GM12878 (cell line): Measurements from ENCODE around the gene NSG2. TPM values are rescaled to one million over a fixed set of nuclear protein-coding genes. Genes with fewer than 3 reads are reported as not detected.

ENCODE experiments used
- ATAC-seq: fragments of 200-7000 bp; cut with Tn5 transposase; 3 replicates; pipeline ENCODE4 v1.9.1; 2020; ENCODE audit warnings: mild to moderate bottlenecking, moderate library complexity
- BruUV-seq: library from RNA; stranded (reverse); fragments of 400-500 nt; replicated peaks from 2 replicates; lab custom pipeline; 2021; lab: Mats Ljungman, UMichigan
- CTCF ChIA-PET: fragments of 300-600 bp; sonication (Branson Sonifier 250); formaldehyde crosslinking; extraction: SDS; loops from one replicate; lab custom pipeline; 2021; ENCODE audit warnings: inconsistent platforms; lab: Yijun Ruan, JAX
- POLR2A ChIA-PET: fragments of 350-600 bp; formaldehyde crosslinking; extraction: SDS; loops from one replicate; lab custom pipeline; 2021; ENCODE audit warnings: inconsistent platforms; lab: Charles Lee
- RAD21 ChIA-PET: fragments of 300-600 bp; sonication (Branson Sonifier 250); formaldehyde crosslinking; loops from one replicate; lab custom pipeline; 2023; ENCODE audit warnings: antibody characterized with exemption; ENCODE audit not compliant: unreplicated experiment; lab: Charles Lee
- SMC1A ChIA-PET: fragments of 300-600 bp; sonication (Branson Sonifier 250); formaldehyde crosslinking; loops from one replicate; lab custom pipeline; 2023; ENCODE audit not compliant: unreplicated experiment, uncharacterized antibody; lab: Charles Lee
- DNase-seq: peaks from one replicate; pipeline ENCODE4 v3.0.0-alpha.2; 2011; ENCODE audit warnings: low read depth, low spot score
- FAIRE-seq: peaks from 3 replicates; lab custom pipeline; 2011; peaks lifted over from hg19 to GRCh38; lab: Jason Lieb, UNC
- H2AFZ ChIP-seq: 2 replicates; pipeline ENCODE4 v1.6.0; 2011; ENCODE audit warnings: low read depth, low read length, control low read depth; ENCODE audit not compliant: control insufficient read depth
- H3K27ac ChIP-seq: 2 replicates; pipeline ENCODE4 v1.5.1; 2011; ENCODE audit warnings: control low read depth; ENCODE audit not compliant: control insufficient read depth, insufficient read depth
- H3K27me3 ChIP-seq, 2 experiments: replicated peaks in 1 of 2; 2 replicates each; pipeline versions ENCODE4 v1.6.0 to v1.6.1; 2011; ENCODE audit warnings: low read length in 1 of 2; ENCODE audit not compliant: control insufficient read depth in 2 of 2, insufficient read depth in 2 of 2
- H3K36me3 ChIP-seq, 2 experiments: 2 replicates each; pipeline ENCODE4 v1.5.1; 2011; ENCODE audit warnings: low read length in 1 of 2; ENCODE audit not compliant: control insufficient read depth in 2 of 2, insufficient read depth in 2 of 2
- H3K4me1 ChIP-seq: 2 replicates; pipeline ENCODE4 v1.6.1; 2011; ENCODE audit warnings: mild to moderate bottlenecking, low read length, moderate library complexity, mixed read lengths; ENCODE audit not compliant: control insufficient read depth, insufficient read depth
- H3K4me2 ChIP-seq: 2 replicates; pipeline ENCODE4 v1.6.0; 2011; ENCODE audit warnings: control low read depth; ENCODE audit not compliant: control insufficient read depth, insufficient read depth
- H3K4me3 ChIP-seq: fragments of 200-600 bp; sonication (generic); 2 replicates; pipeline ENCODE4 v1.5.1; 2016
- H3K79me2 ChIP-seq: 2 replicates; pipeline ENCODE4 v1.6.0; 2011; ENCODE audit warnings: low read length; ENCODE audit not compliant: control insufficient read depth, insufficient read depth
- H3K9ac ChIP-seq: 2 replicates; pipeline ENCODE4 v1.8.0; 2011; ENCODE audit warnings: low read length, control low read depth, mixed read lengths; ENCODE audit not compliant: control insufficient read depth, insufficient read depth
- H3K9me3 ChIP-seq: replicated peaks from 3 replicates; pipeline ENCODE4 v1.5.1; 2011; ENCODE audit warnings: mild to moderate bottlenecking, low read length; ENCODE audit not compliant: control insufficient read depth, insufficient read depth
- H4K20me1 ChIP-seq: 2 replicates; pipeline ENCODE4 v1.6.0; 2011; ENCODE audit not compliant: control insufficient read depth, insufficient read depth
- IKZF1 ChIP-seq: fragments of 450-650 bp; conservative IDR thresholded peaks from 2 replicates; pipeline ENCODE4 v1.6.1; 2017; ENCODE audit warnings: antibody characterized with exemption, mild to moderate bottlenecking
- MEF2B ChIP-seq: fragments of 450-650 bp; IDR thresholded peaks from 2 replicates; pipeline ENCODE4 v1.6.1; 2018; ENCODE audit warnings: mild to moderate bottlenecking, moderate library complexity; ENCODE audit not compliant: partially characterized antibody, poor library complexity, severe bottlenecking
- POLR2A ChIP-seq: IDR thresholded peaks from 2 replicates; pipeline ENCODE4 v1.6.1; 2011; ENCODE audit warnings: low read depth, mild to moderate bottlenecking, low read length
- RCOR1 ChIP-seq: conservative IDR thresholded peaks from 2 replicates; pipeline ENCODE4 v1.6.1; 2012; ENCODE audit warnings: low read depth, low read length, improper control_type of control experiment
- RELA ChIP-seq: fragments of 450-650 bp; IDR thresholded peaks from 2 replicates; pipeline ENCODE4 v1.8.0; 2014; ENCODE audit warnings: borderline replicate concordance; ENCODE audit not compliant: partially characterized antibody
- RFX5 ChIP-seq: IDR thresholded peaks from 2 replicates; pipeline ENCODE4 v1.6.1; 2011; ENCODE audit warnings: low read depth, low read length, improper control_type of control experiment
- RUNX3 ChIP-seq: IDR thresholded peaks from 2 replicates; pipeline ENCODE4 v1.6.1; 2012; ENCODE audit warnings: low read length, inconsistent platforms
- SMARCA5 ChIP-seq: fragments of 450-650 bp; IDR thresholded peaks from 2 replicates; pipeline ENCODE4 v1.6.1; 2017; ENCODE audit warnings: mild to moderate bottlenecking
- SMC3 ChIP-seq: IDR thresholded peaks from 2 replicates; pipeline ENCODE4 v1.6.1; 2011; ENCODE audit warnings: low read length, improper control_type of control experiment, borderline replicate concordance
- TCF7 ChIP-seq: IDR thresholded peaks from 2 replicates; pipeline ENCODE4 v1.6.1; 2014; ENCODE audit warnings: antibody characterized with exemption, borderline replicate concordance
- WGBS: methylation state at CpG from one replicate; pipeline ENCODE4 v1.1.6; 2016; ENCODE audit warnings: low lambda C conversion rate; ENCODE audit not compliant: insufficient replicate concordance, insufficient coverage; ENCODE audit errors: missing lambda C conversion rate; 5-methylcytosine and 5-hydroxymethylcytosine counted together
- in situ Hi-C: fragments of 300-500 bp; cut with MboI; formaldehyde crosslinking; loops from 9 replicates; pipeline ENCODE4 v1.14.3; 2018; ENCODE audit warnings: mixed read lengths
- intact Hi-C: fragments of 100-400 bp; cut with micrococcal nuclease; formaldehyde crosslinking; loops from one replicate; pipeline ENCODE4 v1.14.2; 2022; ENCODE audit not compliant: unreplicated experiment
- polyA plus RNA-seq, 11 experiments: library from polyadenylated mRNA; depleted of rRNA in 4 of 11; unstranded in 6 of 11; stranded (reverse) in 5 of 11; fragments of >200 nt; fragmentation: Nextera tagmentation in 4 of 11; fragmentation: Illumina TruSeq in 1 of 11; extraction: Ambion mirVana in 4 of 11; extraction: Trizol in 1 of 11; gene quantifications; 1 replicate in 1 of 11; 2 replicates in 10 of 11; pipeline versions ENCODE4 v1.2.1 to v1.2.3, GENCODE V29; 2011 to 2016; ENCODE audit warnings: inconsistent platforms in 2 of 11, missing spikeins in 2 of 11, low read depth in 1 of 11
- total RNA-seq, 4 experiments: library from RNA; depleted of rRNA in 3 of 4; stranded (reverse); fragments of >200 nt in 3 of 4; fragmentation: Illumina TruSeq in 1 of 4; extraction: Trizol in 1 of 4; gene quantifications; 2 replicates each; pipeline versions ENCODE4 v1.2.1 to v1.2.3, GENCODE V29; 2013 to 2021
- TF ChIP-seq, protein P1 (sequence below): fragments of 450-650 bp; formaldehyde crosslinking; IDR thresholded peaks from 2 replicates; pipeline ENCODE4 v1.5.0; 2022; ENCODE audit warnings: mild to moderate bottlenecking, missing genetic modification characterization
- TF ChIP-seq, protein P2 (sequence below): fragments of 450-650 bp; formaldehyde crosslinking; IDR thresholded peaks from 2 replicates; pipeline ENCODE4 v1.4.0; 2020; ENCODE audit warnings: mild to moderate bottlenecking, moderate library complexity
- TF ChIP-seq, protein P3 (sequence below): fragments of 450-650 bp; IDR thresholded peaks from 2 replicates; pipeline ENCODE4 v1.6.1; 2016; ENCODE audit warnings: mild to moderate bottlenecking
- TF ChIP-seq, protein P4 (sequence below): fragments of 150-350 bp; IDR thresholded peaks from 2 replicates; pipeline ENCODE4 v1.6.1; 2014; ENCODE audit warnings: mild to moderate bottlenecking, low read depth, low read length

Gene NSG2
- total and polyA plus RNA-seq, 10 of the 15 experiments (the other 5 are each of a cell fraction or from before 2014, with no cell fraction given) = 0.04 to 0.14 TPM; not detected in 8

DNA sequence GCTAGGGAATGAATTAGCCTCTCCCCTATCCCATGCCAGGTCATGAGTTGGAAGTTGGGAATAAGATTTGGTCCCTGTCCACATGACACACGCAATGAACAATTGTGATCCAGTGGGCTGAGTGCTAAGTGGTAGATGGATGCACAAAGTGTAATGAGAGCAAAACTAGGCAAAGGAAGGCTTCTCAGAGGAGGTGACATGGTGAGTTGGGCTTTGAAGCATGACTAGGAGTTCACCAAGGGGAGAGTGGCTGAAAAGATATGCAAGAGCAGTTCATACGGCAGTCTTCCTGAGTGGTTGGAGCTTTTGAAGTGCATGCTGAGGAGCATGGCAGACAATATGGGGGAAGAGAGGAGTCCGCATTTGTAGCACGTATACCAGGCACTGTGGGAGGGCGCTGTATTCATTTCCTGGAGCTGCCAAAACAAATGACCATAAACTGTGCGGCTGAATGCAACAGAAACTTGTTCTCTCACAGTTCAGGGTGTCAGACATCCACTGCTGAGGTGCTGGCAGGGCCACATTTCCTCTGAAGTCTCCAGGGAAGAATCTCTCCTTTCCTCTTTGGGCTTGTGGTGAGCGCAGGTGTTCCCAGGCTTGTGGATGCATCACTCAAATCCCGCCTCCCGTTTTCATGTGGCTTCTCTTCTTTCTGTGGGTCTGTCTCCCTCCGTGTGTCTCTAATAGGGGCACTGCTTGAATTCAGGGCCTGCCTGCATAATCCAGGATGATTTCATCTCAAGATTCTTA lies 49.5 kb downstream of the NSG2 start:
- peak overlapping the region; percentile 59; the same call in 1 of the 2 replicates for H3K4me2 ChIP-seq
- BruUV-seq = no TSS peak
- H3K79me2 ChIP-seq = no peaks in the 10 kb centered on the region
- no peak overlapping the region for H3K4me3 ChIP-seq
- CTCF ChIA-PET = no interaction called here
- H3K36me3 ChIP-seq = no peaks in the 10 kb centered on the region
- RAD21 ChIA-PET = no interaction called here
- no peaks in the 10 kb centered on the region; a peak in 1 of 4 replicates for H3K27me3 ChIP-seq
- DNase-seq = peak; percentile 33
- POLR2A ChIA-PET = no interaction called here
- H3K27ac ChIP-seq = peak overlapping the region; percentile 26; the same call in 1 of the 2 replicates
- 7% methylated on average over 10 of the region's 10 CpGs for WGBS
- peak; percentile 34 for ATAC-seq
- in situ Hi-C loops = no loop called here
- H3K9me3 ChIP-seq = no peaks in the 10 kb centered on the region
- intact Hi-C loops = no loop called here
- H3K4me1 ChIP-seq = peaks cover 11% of the 10 kb centered on the region
- H2AFZ ChIP-seq = peak overlapping the region; percentile 35
- no peak overlapping the region for H3K9ac ChIP-seq
- FAIRE-seq = no peak
- SMC1A ChIA-PET = no interaction called here
- no peaks in the 10 kb centered on the region for H4K20me1 ChIP-seq
- TF ChIP-seq TCF7 (no peak), MEF2B (peak; percentile 77), POLR2A (no peak), SMC3 (no peak), RUNX3 (peak; percentile 53; the same call in 1 of the 2 replicates), RFX5 (no peak), SMARCA5 (peak; percentile 83; the same call in 1 of the 2 replicates), RELA (no peak), IKZF1 (peak; percentile 56), RCOR1 (no peak)
- TF ChIP-seq, protein P1, sequence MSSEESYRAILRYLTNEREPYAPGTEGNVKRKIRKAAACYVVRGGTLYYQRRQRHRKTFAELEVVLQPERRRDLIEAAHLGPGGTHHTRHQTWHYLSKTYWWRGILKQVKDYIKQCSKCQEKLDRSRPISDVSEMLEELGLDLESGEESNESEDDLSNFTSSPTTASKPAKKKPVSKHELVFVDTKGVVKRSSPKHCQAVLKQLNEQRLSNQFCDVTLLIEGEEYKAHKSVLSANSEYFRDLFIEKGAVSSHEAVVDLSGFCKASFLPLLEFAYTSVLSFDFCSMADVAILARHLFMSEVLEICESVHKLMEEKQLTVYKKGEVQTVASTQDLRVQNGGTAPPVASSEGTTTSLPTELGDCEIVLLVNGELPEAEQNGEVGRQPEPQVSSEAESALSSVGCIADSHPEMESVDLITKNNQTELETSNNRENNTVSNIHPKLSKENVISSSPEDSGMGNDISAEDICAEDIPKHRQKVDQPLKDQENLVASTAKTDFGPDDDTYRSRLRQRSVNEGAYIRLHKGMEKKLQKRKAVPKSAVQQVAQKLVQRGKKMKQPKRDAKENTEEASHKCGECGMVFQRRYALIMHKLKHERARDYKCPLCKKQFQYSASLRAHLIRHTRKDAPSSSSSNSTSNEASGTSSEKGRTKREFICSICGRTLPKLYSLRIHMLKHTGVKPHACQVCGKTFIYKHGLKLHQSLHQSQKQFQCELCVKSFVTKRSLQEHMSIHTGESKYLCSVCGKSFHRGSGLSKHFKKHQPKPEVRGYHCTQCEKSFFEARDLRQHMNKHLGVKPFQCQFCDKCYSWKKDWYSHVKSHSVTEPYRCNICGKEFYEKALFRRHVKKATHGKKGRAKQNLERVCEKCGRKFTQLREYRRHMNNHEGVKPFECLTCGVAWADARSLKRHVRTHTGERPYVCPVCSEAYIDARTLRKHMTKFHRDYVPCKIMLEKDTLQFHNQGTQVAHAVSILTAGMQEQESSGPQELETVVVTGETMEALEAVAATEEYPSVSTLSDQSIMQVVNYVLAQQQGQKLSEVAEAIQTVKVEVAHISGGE = no peak
- TF ChIP-seq, protein P2, sequence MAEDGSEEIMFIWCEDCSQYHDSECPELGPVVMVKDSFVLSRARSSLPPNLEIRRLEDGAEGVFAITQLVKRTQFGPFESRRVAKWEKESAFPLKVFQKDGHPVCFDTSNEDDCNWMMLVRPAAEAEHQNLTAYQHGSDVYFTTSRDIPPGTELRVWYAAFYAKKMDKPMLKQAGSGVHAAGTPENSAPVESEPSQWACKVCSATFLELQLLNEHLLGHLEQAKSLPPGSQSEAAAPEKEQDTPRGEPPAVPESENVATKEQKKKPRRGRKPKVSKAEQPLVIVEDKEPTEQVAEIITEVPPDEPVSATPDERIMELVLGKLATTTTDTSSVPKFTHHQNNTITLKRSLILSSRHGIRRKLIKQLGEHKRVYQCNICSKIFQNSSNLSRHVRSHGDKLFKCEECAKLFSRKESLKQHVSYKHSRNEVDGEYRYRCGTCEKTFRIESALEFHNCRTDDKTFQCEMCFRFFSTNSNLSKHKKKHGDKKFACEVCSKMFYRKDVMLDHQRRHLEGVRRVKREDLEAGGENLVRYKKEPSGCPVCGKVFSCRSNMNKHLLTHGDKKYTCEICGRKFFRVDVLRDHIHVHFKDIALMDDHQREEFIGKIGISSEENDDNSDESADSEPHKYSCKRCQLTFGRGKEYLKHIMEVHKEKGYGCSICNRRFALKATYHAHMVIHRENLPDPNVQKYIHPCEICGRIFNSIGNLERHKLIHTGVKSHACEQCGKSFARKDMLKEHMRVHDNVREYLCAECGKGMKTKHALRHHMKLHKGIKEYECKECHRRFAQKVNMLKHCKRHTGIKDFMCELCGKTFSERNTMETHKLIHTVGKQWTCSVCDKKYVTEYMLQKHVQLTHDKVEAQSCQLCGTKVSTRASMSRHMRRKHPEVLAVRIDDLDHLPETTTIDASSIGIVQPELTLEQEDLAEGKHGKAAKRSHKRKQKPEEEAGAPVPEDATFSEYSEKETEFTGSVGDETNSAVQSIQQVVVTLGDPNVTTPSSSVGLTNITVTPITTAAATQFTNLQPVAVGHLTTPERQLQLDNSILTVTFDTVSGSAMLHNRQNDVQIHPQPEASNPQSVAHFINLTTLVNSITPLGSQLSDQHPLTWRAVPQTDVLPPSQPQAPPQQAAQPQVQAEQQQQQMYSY (CRISPR knock-in tag) = no peak
- TF ChIP-seq, protein P3, sequence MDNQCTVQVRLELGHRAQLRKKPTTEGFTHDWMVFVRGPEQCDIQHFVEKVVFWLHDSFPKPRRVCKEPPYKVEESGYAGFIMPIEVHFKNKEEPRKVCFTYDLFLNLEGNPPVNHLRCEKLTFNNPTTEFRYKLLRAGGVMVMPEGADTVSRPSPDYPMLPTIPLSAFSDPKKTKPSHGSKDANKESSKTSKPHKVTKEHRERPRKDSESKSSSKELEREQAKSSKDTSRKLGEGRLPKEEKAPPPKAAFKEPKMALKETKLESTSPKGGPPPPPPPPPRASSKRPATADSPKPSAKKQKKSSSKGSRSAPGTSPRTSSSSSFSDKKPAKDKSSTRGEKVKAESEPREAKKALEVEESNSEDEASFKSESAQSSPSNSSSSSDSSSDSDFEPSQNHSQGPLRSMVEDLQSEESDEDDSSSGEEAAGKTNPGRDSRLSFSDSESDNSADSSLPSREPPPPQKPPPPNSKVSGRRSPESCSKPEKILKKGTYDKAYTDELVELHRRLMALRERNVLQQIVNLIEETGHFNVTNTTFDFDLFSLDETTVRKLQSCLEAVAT = no peak
- TF ChIP-seq, protein P4, sequence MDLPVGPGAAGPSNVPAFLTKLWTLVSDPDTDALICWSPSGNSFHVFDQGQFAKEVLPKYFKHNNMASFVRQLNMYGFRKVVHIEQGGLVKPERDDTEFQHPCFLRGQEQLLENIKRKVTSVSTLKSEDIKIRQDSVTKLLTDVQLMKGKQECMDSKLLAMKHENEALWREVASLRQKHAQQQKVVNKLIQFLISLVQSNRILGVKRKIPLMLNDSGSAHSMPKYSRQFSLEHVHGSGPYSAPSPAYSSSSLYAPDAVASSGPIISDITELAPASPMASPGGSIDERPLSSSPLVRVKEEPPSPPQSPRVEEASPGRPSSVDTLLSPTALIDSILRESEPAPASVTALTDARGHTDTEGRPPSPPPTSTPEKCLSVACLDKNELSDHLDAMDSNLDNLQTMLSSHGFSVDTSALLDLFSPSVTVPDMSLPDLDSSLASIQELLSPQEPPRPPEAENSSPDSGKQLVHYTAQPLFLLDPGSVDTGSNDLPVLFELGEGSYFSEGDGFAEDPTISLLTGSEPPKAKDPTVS = no peak
